Fibroblast of the conjunctiva (primary cell): ENCODE results near the gene TRHDE.
A peak's percentile ranks its signal among the peaks of the same experiment; 100 is the strongest.

Source experiments
- DNase-seq: peaks from one replicate; pipeline ENCODE4 v3.0.0-alpha.2; 2010; ENCODE audit warnings: low read depth

The TRHDE gene

GRCh38 chr12:72315858-72316257, 43.7 kb downstream of the TRHDE start:
- DNase-seq, result no peak

- DNase-seq, result no peak
Measured at GRCh38 chr12:72318341-72318740, 46.2 kb downstream of the TRHDE start.

- no peak for DNase-seq
Measured at GRCh38 chr12:72323881-72324280, 51.7 kb downstream of the TRHDE start.

GRCh38 chr12:72330301-72330700, 58.1 kb downstream of the TRHDE start:
- no peak for DNase-seq

GRCh38 chr12:72330784-72331183, 58.6 kb downstream of the TRHDE start:
- no peak for DNase-seq

- no peak for DNase-seq
Measured at GRCh38 chr12:72337382-72337781, 65.2 kb downstream of the TRHDE start.

- DNase-seq, result no peak
Measured at GRCh38 chr12:72337946-72338345, 65.8 kb downstream of the TRHDE start.

GRCh38 chr12:72338437-72338836, 66.3 kb downstream of the TRHDE start:
- DNase-seq, result no peak

- DNase-seq, result peak; percentile 57
Measured at GRCh38 chr12:72346363-72346944, 74.3 kb downstream of the TRHDE start.

GRCh38 chr12:72349491-72349890, 77.3 kb downstream of the TRHDE start:
- DNase-seq, result no peak

- no peak for DNase-seq
Measured at GRCh38 chr12:72359416-72359815, 87.2 kb downstream of the TRHDE start.

- no peak for DNase-seq
Measured at GRCh38 chr12:72365151-72365550, 93.0 kb downstream of the TRHDE start.

- no peak for DNase-seq
Measured at GRCh38 chr12:72366255-72366654, 94.1 kb downstream of the TRHDE start.

- no peak for DNase-seq
Measured at GRCh38 chr12:72368298-72368697, 96.1 kb downstream of the TRHDE start.

- no peak for DNase-seq
Measured at GRCh38 chr12:72368719-72369422, 96.7 kb downstream of the TRHDE start.

GRCh38 chr12:72369423-72369959, 97.3 kb downstream of the TRHDE start:
- no peak for DNase-seq

- DNase-seq, result no peak
Measured at GRCh38 chr12:72380441-72380840, 108.3 kb downstream of the TRHDE start.

- no peak for DNase-seq
Measured at GRCh38 chr12:72388322-72388721, 116.2 kb downstream of the TRHDE start.

- DNase-seq, result no peak
Measured at GRCh38 chr12:72390146-72390545, 118.0 kb downstream of the TRHDE start.

- DNase-seq, result no peak
Measured at GRCh38 chr12:72406111-72406510, 133.9 kb downstream of the TRHDE start.

- no peak for DNase-seq
Measured at GRCh38 chr12:72432037-72432604, 160.0 kb downstream of the TRHDE start.

GRCh38 chr12:72433298-72433697, 161.1 kb downstream of the TRHDE start:
- DNase-seq, result no peak

GRCh38 chr12:72434999-72435398, 162.8 kb downstream of the TRHDE start:
- DNase-seq, result no peak
